SK-N-SH treated with all-trans-retinoic acid at 6 μM for 48 hours (cell line): ENCODE data around the gene IRF2BPL.

Experiments
- ATAC-seq: fragments of 200-7000 bp; cut with Tn5 transposase; 3 replicates; pipeline ENCODE4 v1.9.1; 2020; ENCODE audit warnings: mild to moderate bottlenecking, moderate library complexity
- CREB5 ChIP-seq: fragments of 250-450 bp; sonication (Bioruptor Pico); IDR thresholded peaks from 2 replicates; pipeline ENCODE4 v1.5.1; 2020; ENCODE audit warnings: low read depth, mild to moderate bottlenecking, moderate library complexity
- CSDC2 ChIP-seq: fragments of 250-450 bp; sonication (Bioruptor Pico); IDR thresholded peaks from 2 replicates; pipeline ENCODE4 v1.5.0; 2020; ENCODE audit warnings: mild to moderate bottlenecking, moderate library complexity
- CSRNP3 ChIP-seq: fragments of 250-450 bp; sonication (Bioruptor Pico); IDR thresholded peaks from 2 replicates; pipeline ENCODE4 v1.5.1; 2021; ENCODE audit warnings: mild to moderate bottlenecking, moderate library complexity
- ESRRG ChIP-seq: fragments of 250-450 bp; sonication (Bioruptor Pico); IDR thresholded peaks from 2 replicates; pipeline ENCODE4 v1.6.1; 2021; ENCODE audit warnings: mild to moderate bottlenecking
- GLIS3 ChIP-seq: fragments of 250-450 bp; sonication (Bioruptor Pico); IDR thresholded peaks from 2 replicates; pipeline ENCODE4 v1.5.0; 2020; ENCODE audit warnings: mild to moderate bottlenecking, moderate library complexity
- ISL1 ChIP-seq: fragments of 250-450 bp; sonication (Bioruptor Pico); IDR thresholded peaks from 2 replicates; pipeline ENCODE4 v2.1.2; 2022; ENCODE audit warnings: mild to moderate bottlenecking, moderate library complexity
- OSR1 ChIP-seq: fragments of 250-450 bp; sonication (Bioruptor Pico); IDR thresholded peaks from 2 replicates; pipeline ENCODE4 v1.8.0; 2022; ENCODE audit warnings: moderate library complexity, mild to moderate bottlenecking, inconsistent platforms
- PATZ1 ChIP-seq: fragments of 250-450 bp; sonication (Bioruptor Pico); IDR thresholded peaks from 2 replicates; pipeline ENCODE4 v1.8.0; 2020; ENCODE audit warnings: mild to moderate bottlenecking, moderate library complexity, borderline replicate concordance
- POU6F1 ChIP-seq: fragments of 250-450 bp; sonication (Bioruptor Pico); IDR thresholded peaks from 2 replicates; pipeline ENCODE4 v1.8.0; 2021; ENCODE audit warnings: low read depth, mild to moderate bottlenecking, moderate library complexity, borderline replicate concordance
- PPARA ChIP-seq: fragments of 250-450 bp; sonication (Bioruptor Pico); IDR thresholded peaks from 2 replicates; pipeline ENCODE4 v1.5.0; 2020; ENCODE audit warnings: mild to moderate bottlenecking, borderline replicate concordance
- RARB ChIP-seq: fragments of 250-450 bp; sonication (Bioruptor Pico); IDR thresholded peaks from 2 replicates; pipeline ENCODE4 v1.8.0; 2021; ENCODE audit warnings: mild to moderate bottlenecking, moderate library complexity
- SNAI2 ChIP-seq: fragments of 250-450 bp; sonication (Bioruptor Pico); IDR thresholded peaks from 2 replicates; pipeline ENCODE4 v1.5.0; 2020; ENCODE audit warnings: mild to moderate bottlenecking, moderate library complexity
- TCF4 ChIP-seq: fragments of 250-450 bp; sonication (Bioruptor Pico); IDR thresholded peaks from 2 replicates; pipeline ENCODE4 v1.8.0; 2021; ENCODE audit warnings: mild to moderate bottlenecking, moderate library complexity, borderline replicate concordance
- TOX ChIP-seq: fragments of 250-450 bp; sonication (Bioruptor Pico); IDR thresholded peaks from 2 replicates; pipeline ENCODE4 v1.8.0; 2021; ENCODE audit warnings: mild to moderate bottlenecking, moderate library complexity, borderline replicate concordance
- TSHZ2 ChIP-seq: fragments of 250-450 bp; sonication (Bioruptor Pico); IDR thresholded peaks from 2 replicates; pipeline ENCODE4 v1.5.0; 2020; ENCODE audit warnings: mild to moderate bottlenecking, moderate library complexity
- ZC3H10 ChIP-seq: fragments of 250-450 bp; sonication (Bioruptor Pico); IDR thresholded peaks from 2 replicates; pipeline ENCODE4 v1.5.1; 2021; ENCODE audit warnings: mild to moderate bottlenecking, moderate library complexity
- ZFP3 ChIP-seq: fragments of 250-450 bp; sonication (Bioruptor Pico); IDR thresholded peaks from 2 replicates; pipeline ENCODE4 v1.5.0; 2020; ENCODE audit warnings: mild to moderate bottlenecking, moderate library complexity
- ZNF565 ChIP-seq: fragments of 450-650 bp; formaldehyde crosslinking; conservative IDR thresholded peaks from 2 replicates; pipeline ENCODE4 v1.5.0; 2020; ENCODE audit warnings: low read depth, mild to moderate bottlenecking, moderate library complexity
- ZNF70 ChIP-seq: fragments of 450-650 bp; formaldehyde crosslinking; IDR thresholded peaks from 2 replicates; pipeline ENCODE4 v1.5.0; 2020; ENCODE audit warnings: mild to moderate bottlenecking, moderate library complexity
- ZNF8 ChIP-seq: fragments of 450-650 bp; formaldehyde crosslinking; IDR thresholded peaks from 2 replicates; pipeline ENCODE4 v1.5.0; 2020; ENCODE audit warnings: mild to moderate bottlenecking, moderate library complexity

Gene IRF2BPL

GRCh38 chr14:77035267-77035666, 6.8 kb upstream of the IRF2BPL start:
- no peak for TF ChIP-seq RARB (CRISPR knock-in tag)
- TF ChIP-seq PPARA: no peak
- no peak for TF ChIP-seq POU6F1
- TF ChIP-seq ESRRG: no peak
- no peak for TF ChIP-seq ZNF565
- no peak for TF ChIP-seq ISL1
- no peak for TF ChIP-seq CREB5 (CRISPR knock-in tag)
- no peak for TF ChIP-seq CSRNP3 (CRISPR knock-in tag)
- no peak for TF ChIP-seq ZFP3 (CRISPR knock-in tag)
- TF ChIP-seq CSDC2 (CRISPR knock-in tag): no peak
- no peak for TF ChIP-seq TSHZ2
- no peak for TF ChIP-seq TCF4
- no peak for ATAC-seq

GRCh38 chr14:77033622-77034589, 5.4 kb upstream of the IRF2BPL start:
- peak; percentile 68 for ATAC-seq
- TF ChIP-seq TSHZ2 (no peak), PATZ1 (CRISPR knock-in tag) (peak; percentile 60; the same call in 1 of the 2 replicates), GLIS3 (CRISPR knock-in tag) (peak; percentile 34; the same call in 1 of the 2 replicates), SNAI2 (CRISPR knock-in tag) (no peak), ZC3H10 (CRISPR knock-in tag) (no peak), TOX (CRISPR knock-in tag) (no peak), POU6F1 (no peak; the same call in 1 of the 2 replicates), ESRRG (no peak), CSRNP3 (CRISPR knock-in tag) (no peak), ZNF8 (CRISPR knock-in tag) (no peak), CREB5 (CRISPR knock-in tag) (no peak), ISL1 (no peak), ZNF70 (CRISPR knock-in tag) (no peak), CSDC2 (CRISPR knock-in tag) (no peak), ZNF565 (no peak), OSR1 (CRISPR knock-in tag) (no peak), RARB (CRISPR knock-in tag) (no peak), TCF4 (peak; percentile 30; the same call in 1 of the 2 replicates)
